Mesendoderm (in vitro differentiated cells): ENCODE measurements around the gene ZSCAN21.

ENCODE experiments used
- DNase-seq: peaks from one replicate; pipeline ENCODE4 v3.0.0; 2013
- H2AK5ac ChIP-seq: 2 replicates; pipeline ENCODE4 v1.6.1; 2013; ENCODE audit warnings: low read length, inconsistent platforms
- H2BK120ac ChIP-seq: 2 replicates; pipeline ENCODE4 v1.6.1; 2013; ENCODE audit warnings: low read depth, mild to moderate bottlenecking, low read length, moderate library complexity, mixed read lengths
- H2BK15ac ChIP-seq: replicated peaks from 2 replicates; pipeline ENCODE4 v1.6.1; 2013; ENCODE audit warnings: low read depth, mild to moderate bottlenecking, moderate library complexity
- H2BK5ac ChIP-seq: 2 replicates; pipeline ENCODE4 v1.6.1; 2013; ENCODE audit warnings: low read length, inconsistent platforms
- H3K18ac ChIP-seq: 2 replicates; pipeline ENCODE4 v1.6.1; 2013; ENCODE audit warnings: mild to moderate bottlenecking, low read length, mixed read lengths
- H3K23ac ChIP-seq: one replicate; pipeline ENCODE4 v1.6.1; 2013; ENCODE audit warnings: low read length
- H3K27ac ChIP-seq: 2 replicates; pipeline ENCODE4 v1.5.1; 2013; ENCODE audit warnings: low read depth, mild to moderate bottlenecking, inconsistent platforms, low read length, moderate library complexity
- H3K27me3 ChIP-seq: 2 replicates; pipeline ENCODE4 v1.6.1; 2013; ENCODE audit warnings: low read length, control low read depth, mild to moderate bottlenecking, inconsistent platforms; ENCODE audit not compliant: insufficient read depth, poor library complexity
- H3K36me3 ChIP-seq: 2 replicates; pipeline ENCODE4 v1.6.1; 2013; ENCODE audit warnings: low read length, inconsistent platforms; ENCODE audit not compliant: control insufficient read depth, insufficient read depth
- H3K4ac ChIP-seq: one replicate; pipeline ENCODE4 v1.6.1; 2013; ENCODE audit warnings: low read depth, mild to moderate bottlenecking, low read length, moderate library complexity
- H3K4me1 ChIP-seq: 2 replicates; pipeline ENCODE4 v1.6.1; 2013; ENCODE audit warnings: low read depth, low read length, inconsistent platforms; ENCODE audit not compliant: control insufficient read depth
- H3K4me2 ChIP-seq: 2 replicates; pipeline ENCODE4 v1.6.1; 2013; ENCODE audit warnings: low read length
- H3K4me3 ChIP-seq: 2 replicates; pipeline ENCODE4 v1.5.1; 2013; ENCODE audit warnings: mild to moderate bottlenecking, low read length
- H3K56ac ChIP-seq: one replicate; pipeline ENCODE4 v1.6.1; 2013; ENCODE audit warnings: low read length
- H3K79me1 ChIP-seq: 2 replicates; pipeline ENCODE4 v1.6.1; 2013; ENCODE audit warnings: low read length, inconsistent platforms
- H3K79me2 ChIP-seq: 2 replicates; pipeline ENCODE4 v1.6.1; 2013; ENCODE audit warnings: mild to moderate bottlenecking, low read length; ENCODE audit not compliant: control insufficient read depth, insufficient read depth
- H3K9ac ChIP-seq: 2 replicates; pipeline ENCODE4 v1.6.1; 2013; ENCODE audit warnings: low read length, inconsistent platforms
- H4K5ac ChIP-seq: one replicate; pipeline ENCODE4 v1.6.1; 2013; ENCODE audit warnings: low read length
- H4K8ac ChIP-seq: one replicate; pipeline ENCODE4 v1.6.1; 2013; ENCODE audit warnings: low read depth, mild to moderate bottlenecking, control low read depth, low read length, moderate library complexity
- WGBS: extraction: QIAGEN DNeasy Blood & Tissue Kit; methylation state at CpG from one replicate; pipeline ENCODE4 v1.1.7; 2013; ENCODE audit warnings: low lambda C conversion rate, missing lambda C conversion rate; ENCODE audit not compliant: insufficient coverage; ENCODE audit errors: extremely low coverage; 5-methylcytosine and 5-hydroxymethylcytosine counted together

ZSCAN21 gene

GRCh38 chr7:100033526-100033925 lies 16.0 kb upstream of the ZSCAN21 start:
- WGBS: no CpG with 5 or more reads among the region's 6 CpGs
- Histone ChIP-seq H3K4ac (no peak overlapping the region), H4K8ac (no peak overlapping the region), H3K27ac (no peak overlapping the region), H3K79me1 (no peaks in the 10 kb centered on the region), H3K36me3 (peaks cover 7% of the 10 kb centered on the region), H3K9ac (no peak overlapping the region), H3K18ac (no peak overlapping the region), H2BK5ac (no peak overlapping the region), H3K27me3 (no peaks in the 10 kb centered on the region), H3K56ac (no peak overlapping the region), H3K4me3 (no peak overlapping the region), H4K5ac (no peak overlapping the region), H2BK15ac (no peak overlapping the region), H3K4me1 (no peaks in the 10 kb centered on the region), H2BK120ac (no peak overlapping the region), H3K4me2 (no peak overlapping the region), H3K79me2 (no peaks in the 10 kb centered on the region), H3K23ac (no peak overlapping the region), H2AK5ac (no peak overlapping the region)
- no peak for DNase-seq

- H3K79me2 ChIP-seq: no peaks in the 10 kb centered on the region
- H3K9ac ChIP-seq: no peak overlapping the region
- H2AK5ac ChIP-seq: no peak overlapping the region
- H3K27me3 ChIP-seq: no peaks in the 10 kb centered on the region
- H3K27ac ChIP-seq: no peak overlapping the region
- no peak overlapping the region for H3K18ac ChIP-seq
- H2BK120ac ChIP-seq: no peak overlapping the region
- no peak overlapping the region for H2BK5ac ChIP-seq
- H3K56ac ChIP-seq: no peak overlapping the region
- H3K36me3 ChIP-seq: peaks cover 7% of the 10 kb centered on the region
- H4K8ac ChIP-seq: no peak overlapping the region
- no peak overlapping the region for H4K5ac ChIP-seq
- no peak overlapping the region for H3K4ac ChIP-seq
- H2BK15ac ChIP-seq: no peak overlapping the region
- no peak overlapping the region for H3K4me3 ChIP-seq
- H3K23ac ChIP-seq: no peak overlapping the region
- H3K4me2 ChIP-seq: no peak overlapping the region
- no peaks in the 10 kb centered on the region for H3K4me1 ChIP-seq
- no CpG with 5 or more reads among the region's 8 CpGs for WGBS
- H3K79me1 ChIP-seq: no peaks in the 10 kb centered on the region
- no peak for DNase-seq
Observed at GRCh38 chr7:100034871-100035510, 14.6 kb upstream of the ZSCAN21 start.

GRCh38 chr7:100035876-100036275 lies 13.7 kb upstream of the ZSCAN21 start:
- H3K36me3 ChIP-seq: peaks cover 3% of the 10 kb centered on the region
- no peak overlapping the region for H3K27ac ChIP-seq
- no CpG with 5 or more reads among the region's 6 CpGs for WGBS
- H2AK5ac ChIP-seq: no peak overlapping the region
- no peak overlapping the region for H3K4ac ChIP-seq
- no peak overlapping the region for H3K4me3 ChIP-seq
- H3K79me2 ChIP-seq: no peaks in the 10 kb centered on the region
- no peaks in the 10 kb centered on the region for H3K27me3 ChIP-seq
- H3K56ac ChIP-seq: no peak overlapping the region
- no peak overlapping the region for H4K8ac ChIP-seq
- H2BK15ac ChIP-seq: no peak overlapping the region
- no peak overlapping the region for H2BK120ac ChIP-seq
- no peak overlapping the region for H3K18ac ChIP-seq
- no peaks in the 10 kb centered on the region for H3K4me1 ChIP-seq
- no peak overlapping the region for H3K4me2 ChIP-seq
- H3K9ac ChIP-seq: no peak overlapping the region
- no peaks in the 10 kb centered on the region for H3K79me1 ChIP-seq
- H4K5ac ChIP-seq: no peak overlapping the region
- no peak overlapping the region for H2BK5ac ChIP-seq
- no peak for DNase-seq
- H3K23ac ChIP-seq: no peak overlapping the region

- Histone ChIP-seq H3K27me3 (no peaks in the 10 kb centered on the region), H3K79me2 (no peaks in the 10 kb centered on the region), H3K4me1 (no peaks in the 10 kb centered on the region), H3K18ac (no peak overlapping the region), H4K5ac (no peak overlapping the region), H3K4me2 (no peak overlapping the region), H3K4ac (no peak overlapping the region), H3K79me1 (no peaks in the 10 kb centered on the region), H2BK15ac (no peak overlapping the region), H3K27ac (no peak overlapping the region), H3K4me3 (no peak overlapping the region), H4K8ac (no peak overlapping the region), H2BK120ac (no peak overlapping the region), H2BK5ac (no peak overlapping the region), H3K23ac (no peak overlapping the region), H3K56ac (no peak overlapping the region), H2AK5ac (no peak overlapping the region), H3K9ac (no peak overlapping the region), H3K36me3 (peaks cover 2% of the 10 kb centered on the region)
- no peak for DNase-seq
- no CpG with 5 or more reads among the region's 7 CpGs for WGBS
Observed at GRCh38 chr7:100038326-100038725, 11.2 kb upstream of the ZSCAN21 start.

- WGBS: no CpG with 5 or more reads among the region's 7 CpGs
- no peak overlapping the region for H3K4ac ChIP-seq
- H3K23ac ChIP-seq: no peak overlapping the region
- H3K4me2 ChIP-seq: no peak overlapping the region
- DNase-seq: no peak
- no peak overlapping the region for H2BK15ac ChIP-seq
- no peak overlapping the region for H2BK5ac ChIP-seq
- no peak overlapping the region for H2BK120ac ChIP-seq
- no peak overlapping the region for H3K4me3 ChIP-seq
- no peak overlapping the region for H4K8ac ChIP-seq
- H3K9ac ChIP-seq: no peak overlapping the region
- H3K79me2 ChIP-seq: no peaks in the 10 kb centered on the region
- no peaks in the 10 kb centered on the region for H3K27me3 ChIP-seq
- H3K18ac ChIP-seq: no peak overlapping the region
- H3K4me1 ChIP-seq: no peaks in the 10 kb centered on the region
- H3K79me1 ChIP-seq: no peaks in the 10 kb centered on the region
- H3K36me3 ChIP-seq: no peaks in the 10 kb centered on the region
- no peak overlapping the region for H3K56ac ChIP-seq
- no peak overlapping the region for H3K27ac ChIP-seq
- H4K5ac ChIP-seq: no peak overlapping the region
- H2AK5ac ChIP-seq: no peak overlapping the region
Observed at GRCh38 chr7:100040575-100040974, 9.0 kb upstream of the ZSCAN21 start.

- H3K4ac ChIP-seq: no peak overlapping the region
- no peaks in the 10 kb centered on the region for H3K4me1 ChIP-seq
- H3K27ac ChIP-seq: no peak overlapping the region
- H3K36me3 ChIP-seq: no peaks in the 10 kb centered on the region
- H3K79me1 ChIP-seq: no peaks in the 10 kb centered on the region
- H2AK5ac ChIP-seq: no peak overlapping the region
- H4K5ac ChIP-seq: no peak overlapping the region
- H2BK120ac ChIP-seq: no peak overlapping the region
- no peak overlapping the region for H3K18ac ChIP-seq
- H3K4me2 ChIP-seq: no peak overlapping the region
- no peak overlapping the region for H3K23ac ChIP-seq
- no peak for DNase-seq
- no peak overlapping the region for H2BK5ac ChIP-seq
- WGBS: no CpG with 5 or more reads among the region's 6 CpGs
- no peak overlapping the region for H4K8ac ChIP-seq
- no peak overlapping the region for H2BK15ac ChIP-seq
- no peak overlapping the region for H3K9ac ChIP-seq
- no peaks in the 10 kb centered on the region for H3K27me3 ChIP-seq
- H3K56ac ChIP-seq: no peak overlapping the region
- H3K4me3 ChIP-seq: no peak overlapping the region
- no peaks in the 10 kb centered on the region for H3K79me2 ChIP-seq
Observed at GRCh38 chr7:100044718-100045117, 4.9 kb upstream of the ZSCAN21 start.
